ENCODE results near the gene MAPKBP1.

MAPKBP1 gene

DNA sequence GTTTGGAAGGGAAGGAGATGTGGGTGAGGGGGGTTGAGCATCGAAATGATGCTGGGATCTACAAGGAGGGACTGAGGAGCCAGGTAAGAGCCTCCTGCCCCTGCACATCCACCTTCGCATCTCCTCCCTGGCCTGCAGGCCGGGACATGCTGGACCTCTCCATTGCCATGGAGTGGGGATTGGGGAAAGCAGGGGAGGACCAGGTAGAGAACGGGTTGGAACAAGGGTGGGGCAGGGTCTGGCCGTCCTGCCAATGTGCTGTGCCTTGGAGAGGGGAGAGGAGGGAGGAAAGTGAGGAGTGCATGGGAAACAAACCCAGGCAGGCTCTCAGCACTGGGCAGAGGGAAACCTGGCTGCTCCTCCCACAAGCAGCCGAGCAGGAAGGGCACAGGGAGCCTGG, 74.9 kb downstream of the MAPKBP1 start:
- no peak for DNase-seq

DNA sequence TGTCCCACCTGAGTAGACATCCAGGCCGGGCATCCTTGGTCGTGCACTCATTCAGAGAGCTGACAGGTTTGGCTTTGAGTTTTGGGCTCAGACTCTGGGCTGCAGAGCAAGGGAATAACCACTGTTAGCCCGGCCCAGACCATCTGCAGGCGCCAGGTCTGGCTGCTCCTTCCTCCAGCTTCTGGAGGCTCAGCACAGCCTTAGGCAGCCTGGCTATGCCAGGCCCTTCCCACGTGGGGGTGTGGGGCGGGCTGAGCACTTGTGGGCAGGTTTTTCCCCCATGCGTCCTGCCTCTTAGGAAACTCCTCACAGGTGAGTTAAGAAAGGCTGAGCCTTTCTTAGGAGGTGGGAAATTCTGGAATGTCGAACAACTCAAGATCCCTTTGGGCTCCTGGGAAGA, 75.6 kb downstream of the MAPKBP1 start:
- DNase-seq = no peak

DNA sequence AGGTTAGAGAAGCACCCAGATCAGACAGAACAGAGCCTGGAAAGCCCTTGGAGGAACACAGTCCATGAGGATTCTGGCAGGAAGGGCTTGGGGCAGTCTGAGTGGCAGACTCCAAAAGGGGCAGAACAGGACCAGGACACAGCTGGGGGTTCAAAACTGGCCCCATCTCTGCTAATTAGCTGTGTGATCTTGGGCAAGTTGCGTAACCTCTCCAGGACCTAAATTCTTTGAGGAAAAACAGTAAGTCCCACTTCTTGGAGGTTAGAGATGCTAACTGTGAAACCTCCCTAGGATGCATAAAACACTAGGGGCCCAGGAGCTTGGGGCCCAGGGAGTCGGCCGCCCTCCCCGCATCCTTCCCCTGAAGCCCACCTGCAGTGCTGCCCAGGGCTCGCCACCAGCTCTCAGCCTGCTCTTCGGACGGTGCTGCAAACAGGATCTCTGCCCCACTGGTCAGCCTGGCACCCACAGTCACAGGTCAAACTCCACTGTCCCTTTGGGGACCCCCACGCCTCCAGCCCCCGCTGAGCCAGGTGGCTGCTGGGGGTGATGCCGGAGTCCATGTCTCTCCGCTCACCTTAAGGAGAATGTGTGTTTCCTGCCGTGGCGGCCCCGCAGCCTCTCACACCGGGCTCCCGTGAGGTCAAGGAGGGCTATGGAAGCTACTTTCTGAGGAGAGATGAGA, 76.3 kb downstream of the MAPKBP1 start:
- no peak for DNase-seq

DNA sequence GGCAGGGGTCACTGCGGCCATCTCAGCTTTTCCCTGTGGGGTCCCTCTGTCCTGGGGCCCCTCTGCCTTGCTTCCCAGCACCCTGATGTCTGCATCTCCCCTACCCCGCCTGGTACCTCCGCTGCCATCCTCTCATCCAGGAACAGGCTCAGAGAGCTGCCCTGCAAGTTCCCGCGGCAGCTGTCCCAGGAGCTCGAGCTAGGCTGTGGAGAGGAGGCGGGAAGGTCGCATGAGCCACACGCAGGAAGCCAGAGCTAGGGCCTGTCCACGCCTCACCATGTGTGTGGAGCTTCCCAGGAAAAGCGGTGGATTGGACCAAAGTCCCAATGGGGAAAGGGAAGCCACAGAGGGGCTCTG, 76.9 kb downstream of the MAPKBP1 start:
- DNase-seq = no peak

DNA sequence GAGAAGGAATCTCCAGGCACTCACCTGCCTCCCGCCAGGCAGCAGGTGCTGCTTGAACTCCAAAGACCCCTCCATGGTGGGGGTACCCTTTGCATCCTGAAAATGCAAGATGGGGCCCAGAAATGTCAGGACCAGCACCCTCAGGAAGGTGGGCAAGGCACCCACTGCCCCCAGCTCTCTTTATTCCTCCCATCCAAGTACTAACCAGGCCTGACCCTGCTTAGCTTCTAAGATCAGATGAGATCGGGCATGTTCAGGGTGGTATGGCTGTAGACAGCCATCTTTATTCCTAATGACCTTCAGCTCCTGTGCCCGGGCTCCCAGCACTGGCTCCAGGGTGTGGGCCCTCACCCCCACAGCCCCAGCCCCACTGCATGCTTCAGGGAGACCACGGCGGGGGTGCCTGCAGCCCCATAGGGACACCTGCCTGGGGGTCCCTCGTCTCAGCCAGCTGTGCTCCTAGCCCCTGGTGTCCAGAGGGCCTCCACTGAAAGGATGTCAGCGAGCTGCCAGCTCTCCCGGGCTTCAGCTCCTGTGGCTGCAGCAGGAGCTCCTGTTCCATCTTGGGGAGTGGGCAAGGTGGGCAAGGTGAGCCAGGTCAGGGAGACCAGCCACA, 77.6 kb downstream of the MAPKBP1 start:
- no peak for DNase-seq

DNA sequence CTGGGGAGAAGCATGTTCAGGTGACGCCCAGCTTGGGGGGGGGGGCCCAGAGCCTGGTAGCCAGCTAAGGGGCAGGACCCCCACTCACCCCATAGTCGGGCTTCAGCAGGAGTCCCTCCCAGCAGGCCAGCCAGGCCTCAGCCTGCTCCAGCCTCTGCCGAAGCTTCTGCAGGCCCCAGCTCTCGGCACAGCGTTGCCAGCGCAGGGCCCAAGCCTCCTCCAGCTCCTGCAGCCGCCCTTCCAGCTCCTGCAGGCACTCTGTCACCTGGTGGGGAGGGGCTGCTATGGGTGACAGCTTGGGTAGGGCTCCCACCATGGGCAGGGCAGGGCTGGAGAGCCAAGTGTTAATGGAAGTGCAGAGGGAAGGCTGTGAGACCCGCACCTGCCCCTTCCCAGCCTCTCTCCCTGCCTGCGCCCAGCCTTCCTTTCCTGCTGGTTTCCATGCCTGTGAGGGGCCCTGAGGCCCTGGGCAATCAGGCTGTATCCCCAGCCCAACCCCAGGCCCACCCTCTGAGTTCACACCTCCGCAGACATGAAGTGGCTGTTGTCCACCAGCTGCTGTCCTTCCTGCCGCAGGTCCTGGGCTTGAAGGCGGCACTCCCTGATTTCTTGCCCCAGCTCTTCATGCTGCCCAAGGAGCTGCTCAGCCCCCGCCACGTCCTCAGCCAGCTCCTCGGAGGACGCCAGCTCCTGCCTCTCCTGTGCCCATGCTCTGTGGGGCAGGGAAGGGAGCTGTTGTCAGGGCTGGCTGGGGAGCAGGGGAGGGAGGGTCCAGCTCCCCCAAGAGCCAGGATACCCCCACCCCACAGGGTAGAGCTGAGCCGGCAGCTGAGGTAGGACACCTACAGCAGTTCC, 78.7 kb downstream of the MAPKBP1 start:
- no peak for DNase-seq

DNA sequence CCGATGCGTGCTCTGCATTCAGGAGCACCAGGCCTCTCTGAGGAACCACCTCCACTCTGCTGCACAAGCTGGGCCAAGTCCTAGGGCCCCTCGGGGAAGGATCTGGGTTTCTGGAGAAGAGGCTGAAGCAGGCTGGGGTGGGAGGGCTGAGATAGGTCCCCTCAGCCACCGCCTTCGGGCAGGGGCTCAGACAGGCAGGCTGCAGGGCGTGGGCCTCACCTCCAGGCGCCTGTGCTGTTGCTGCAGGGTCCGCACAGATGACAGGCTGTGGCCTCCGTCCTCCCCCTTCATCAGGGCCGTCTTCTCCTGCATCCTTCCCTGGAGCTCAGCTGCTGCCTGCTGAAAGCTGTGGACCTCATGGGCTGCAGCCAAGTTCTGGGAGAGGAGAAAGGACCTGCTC, 79.5 kb downstream of the MAPKBP1 start:
- DNase-seq = no peak

DNA sequence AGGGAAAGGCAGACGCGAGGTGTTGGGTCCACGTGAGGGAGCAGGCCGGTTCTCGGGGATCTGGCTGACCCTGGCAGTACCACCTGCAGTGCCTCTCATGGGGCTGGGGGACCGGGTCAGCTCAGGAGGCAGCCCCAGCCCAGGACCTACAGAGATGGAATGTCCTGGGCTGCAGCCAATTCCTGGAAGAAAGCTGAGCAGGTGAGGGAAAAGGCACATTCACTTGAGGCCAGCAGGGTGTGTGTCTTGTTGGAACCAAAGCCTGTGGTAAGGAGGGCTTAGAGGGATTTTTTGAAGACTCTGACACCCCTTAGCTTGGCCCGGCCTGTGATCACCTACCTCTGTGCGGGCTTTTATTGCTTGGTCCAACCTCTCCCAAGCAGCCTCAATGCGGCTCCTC, 80.2 kb downstream of the MAPKBP1 start:
- no peak for DNase-seq

DNA sequence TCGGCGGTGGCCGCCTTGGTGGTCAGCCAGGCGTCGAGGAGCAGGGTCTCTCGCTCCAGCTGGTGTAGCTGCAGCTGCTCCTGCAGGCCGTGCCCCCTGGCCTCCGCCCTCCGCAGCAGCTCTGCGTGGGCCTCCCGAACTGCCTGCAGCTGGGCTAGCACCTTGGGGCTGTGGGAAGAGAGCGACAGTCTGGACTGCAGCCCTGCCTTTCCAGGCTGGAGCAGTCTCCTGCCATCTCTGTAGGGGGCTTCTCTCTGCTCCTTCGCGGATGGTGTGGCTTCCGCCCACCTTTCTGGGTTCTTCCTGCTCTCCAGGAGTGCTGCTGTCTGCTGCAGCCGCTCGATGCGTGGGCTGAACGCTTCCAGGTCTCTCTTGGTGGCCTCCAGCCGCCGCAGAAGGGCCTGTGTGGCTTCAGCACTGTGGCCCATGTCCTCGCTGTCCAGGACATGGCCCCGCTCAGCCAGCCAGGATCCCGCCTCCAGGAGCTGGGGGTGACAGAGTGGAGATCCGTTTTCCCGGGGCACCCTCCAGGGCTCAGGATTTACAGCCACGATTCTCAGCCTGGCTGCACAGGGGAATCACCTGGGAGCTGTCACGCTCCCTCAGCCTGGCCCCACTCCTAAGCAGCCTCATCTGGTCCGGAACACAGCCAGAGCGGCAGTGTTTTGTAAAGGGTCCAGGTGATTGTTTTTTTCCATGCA, 81.1 kb downstream of the MAPKBP1 start:
- no peak for DNase-seq

DNA sequence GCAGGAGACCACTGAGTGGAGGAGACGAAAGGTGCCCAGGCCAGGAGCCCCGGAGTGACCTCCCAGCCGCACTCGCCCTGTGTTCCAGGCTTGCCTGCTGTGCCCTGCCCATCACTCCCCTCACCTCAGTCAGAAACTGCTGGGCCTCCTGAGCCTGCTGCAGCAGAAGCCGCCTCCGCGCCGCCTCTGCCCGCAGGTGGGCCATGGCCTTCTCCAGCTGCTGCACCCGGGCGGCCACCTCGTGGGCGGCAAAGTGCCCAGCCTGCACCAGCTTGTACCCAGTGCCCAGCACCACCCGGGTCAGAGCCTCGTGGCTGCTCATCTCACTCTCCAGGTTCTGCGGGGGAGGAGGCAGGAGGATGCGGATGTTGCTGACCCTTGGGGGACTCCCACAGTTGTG, 82.0 kb downstream of the MAPKBP1 start:
- no peak for DNase-seq

DNA sequence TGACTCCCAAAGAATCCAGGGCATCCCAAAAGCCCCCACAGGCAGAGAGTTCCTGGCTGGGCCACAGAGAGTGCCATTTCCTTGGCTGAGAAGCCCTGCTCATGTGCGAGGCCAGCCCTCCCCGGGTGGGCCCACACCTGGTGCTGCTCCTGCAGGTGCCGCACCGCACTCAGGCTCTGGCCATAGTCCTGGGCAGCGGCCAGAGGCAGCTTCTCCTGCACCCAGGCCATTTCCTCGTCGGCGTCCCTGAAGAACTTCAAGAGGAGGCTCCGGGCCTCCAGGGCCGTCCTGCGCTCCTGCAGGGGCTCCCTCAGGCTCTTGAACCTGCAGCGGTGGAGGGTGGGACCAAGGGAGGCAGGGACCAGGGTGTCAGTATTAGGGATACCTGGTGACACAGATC, 82.4 kb downstream of the MAPKBP1 start:
- no peak for DNase-seq

DNA sequence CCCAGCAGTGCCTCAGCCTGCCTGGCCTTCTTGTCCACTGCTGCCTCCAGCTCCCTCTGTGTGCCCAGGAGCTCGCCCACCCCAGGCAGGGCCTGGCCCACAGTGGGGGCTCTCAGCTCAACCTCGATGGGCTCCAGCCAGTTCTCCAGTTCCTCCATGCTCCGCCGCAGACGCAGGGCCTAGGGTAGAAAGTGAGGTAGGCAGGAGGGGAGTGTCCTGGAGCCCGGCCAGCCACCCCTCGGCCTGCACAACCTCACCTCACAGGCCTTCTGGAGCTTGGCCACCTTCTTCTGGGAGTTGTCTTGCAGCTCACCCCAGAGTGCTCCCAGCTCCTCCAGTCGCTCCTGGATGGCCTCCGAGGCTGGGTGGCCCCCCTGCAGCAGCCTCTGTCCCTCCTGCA, 83.0 kb downstream of the MAPKBP1 start:
- DNase-seq = no peak

DNA sequence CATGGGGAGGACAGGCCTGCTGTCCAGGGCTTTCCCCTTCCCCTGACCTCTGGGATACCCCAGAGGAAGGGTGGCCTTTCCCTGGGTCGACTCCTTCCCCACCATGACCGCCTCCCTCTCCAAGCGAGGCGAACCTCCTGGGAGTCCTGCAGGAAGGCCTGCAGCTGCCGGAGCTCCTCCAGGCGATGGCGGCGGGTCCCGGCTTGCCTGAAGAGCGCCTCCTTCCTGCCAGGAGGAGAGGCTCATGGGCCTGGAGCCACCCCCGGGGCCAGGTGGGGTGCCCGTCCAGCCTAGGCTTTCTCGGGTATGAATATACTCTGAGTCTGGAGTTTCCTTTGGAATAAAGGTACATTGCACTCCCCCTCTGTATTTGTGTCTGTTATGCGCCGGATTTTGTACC, 84.5 kb downstream of the MAPKBP1 start:
- DNase-seq = no peak

DNA sequence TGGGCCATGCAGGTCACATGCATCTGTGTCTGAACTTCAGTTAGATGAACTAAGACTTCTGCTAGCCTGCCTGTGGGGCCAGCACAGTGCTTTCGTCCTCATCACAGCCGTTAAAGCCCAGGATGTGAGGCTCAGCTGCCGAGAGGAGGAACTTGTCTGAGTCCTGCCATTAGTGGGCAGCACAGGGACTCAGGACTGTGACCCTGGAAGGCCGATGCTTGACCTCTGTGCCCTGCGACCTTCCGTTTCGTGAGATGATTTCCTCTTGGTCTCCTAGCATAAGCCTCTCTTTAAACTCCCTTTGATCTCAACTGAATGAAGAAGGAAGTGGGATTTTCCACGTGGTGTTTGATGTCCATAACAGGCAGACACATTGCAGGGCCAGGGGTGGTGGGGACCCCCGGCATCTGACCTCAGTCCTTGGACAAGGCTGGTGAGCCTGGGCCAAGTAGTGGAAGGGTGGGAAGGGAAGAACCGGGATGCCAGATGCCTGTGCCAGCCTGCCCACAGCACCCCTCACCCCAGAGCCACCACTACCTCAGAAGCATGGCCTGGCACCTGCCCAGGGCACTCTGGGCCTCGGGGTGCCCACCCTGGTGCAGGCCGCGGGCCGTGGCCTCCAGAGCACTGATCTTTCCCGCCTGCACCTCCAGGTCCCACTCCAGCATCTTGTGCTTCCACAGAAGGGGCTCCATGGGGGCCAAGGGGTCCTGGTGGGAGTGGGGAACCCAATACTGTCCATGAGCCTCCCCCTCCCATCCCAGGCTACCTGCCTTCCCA, 86.0 kb downstream of the MAPKBP1 start:
- DNase-seq = no peak

DNA sequence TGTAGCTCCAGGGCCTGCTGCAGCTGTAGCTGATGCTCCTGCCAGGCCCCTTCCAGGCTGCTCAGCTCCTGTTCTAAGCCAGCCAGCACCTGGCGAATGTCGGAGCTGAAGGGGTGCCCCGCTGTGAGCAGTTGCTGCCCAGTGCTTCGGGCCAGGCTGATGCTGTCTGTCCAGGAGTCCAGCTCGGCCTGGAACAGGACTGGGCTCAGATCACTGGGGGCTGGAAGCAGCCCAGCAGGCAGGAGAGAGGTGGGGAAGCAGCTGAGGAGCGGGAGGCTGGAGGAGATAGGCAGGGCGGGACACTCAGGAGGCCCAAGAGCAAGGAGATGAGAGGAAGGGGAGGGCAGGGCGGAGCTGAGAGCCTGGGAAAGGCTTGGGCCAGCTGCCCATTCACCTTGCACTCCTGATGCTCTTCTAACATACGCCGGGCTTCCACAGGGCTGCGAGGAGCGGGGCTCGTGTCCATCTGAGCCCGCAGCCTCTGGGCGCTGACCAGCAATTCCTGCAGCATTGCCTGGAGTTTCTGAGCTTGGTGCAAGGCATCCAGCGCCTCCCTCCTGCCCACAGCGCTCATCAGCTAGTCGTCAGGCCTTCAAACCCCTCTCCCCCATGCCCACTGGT, 87.6 kb downstream of the MAPKBP1 start:
- DNase-seq = no peak

DNA sequence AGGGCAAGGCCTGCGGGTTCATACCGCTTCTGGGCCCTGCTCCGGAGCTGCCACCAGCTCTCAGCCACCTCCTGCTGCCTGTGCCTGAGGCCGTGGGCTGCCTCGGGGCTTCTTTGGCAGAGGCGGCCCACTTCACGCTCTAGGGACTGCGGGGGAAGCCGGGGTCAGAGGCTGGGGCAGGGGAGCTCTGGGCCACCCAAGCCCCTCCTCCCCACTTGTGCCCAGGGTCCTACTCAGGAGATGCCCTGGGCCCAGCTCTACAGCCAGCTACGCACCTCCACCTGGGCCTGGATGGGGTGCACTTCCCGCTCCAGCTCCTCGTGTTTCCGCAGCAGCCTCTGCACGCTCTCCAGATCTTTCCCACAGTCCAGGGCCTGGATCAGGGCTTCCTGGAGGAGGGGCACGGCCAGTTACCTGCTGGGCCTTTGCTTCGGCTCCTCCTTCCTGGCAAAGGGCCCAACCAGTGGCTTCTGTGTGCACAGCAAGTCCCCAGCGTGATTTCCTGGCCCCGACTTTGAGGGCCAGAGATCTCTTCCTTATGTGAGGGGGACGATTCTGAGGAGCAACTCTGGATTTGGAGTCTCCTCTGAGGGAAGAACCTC, 88.3 kb downstream of the MAPKBP1 start:
- DNase-seq = no peak

DNA sequence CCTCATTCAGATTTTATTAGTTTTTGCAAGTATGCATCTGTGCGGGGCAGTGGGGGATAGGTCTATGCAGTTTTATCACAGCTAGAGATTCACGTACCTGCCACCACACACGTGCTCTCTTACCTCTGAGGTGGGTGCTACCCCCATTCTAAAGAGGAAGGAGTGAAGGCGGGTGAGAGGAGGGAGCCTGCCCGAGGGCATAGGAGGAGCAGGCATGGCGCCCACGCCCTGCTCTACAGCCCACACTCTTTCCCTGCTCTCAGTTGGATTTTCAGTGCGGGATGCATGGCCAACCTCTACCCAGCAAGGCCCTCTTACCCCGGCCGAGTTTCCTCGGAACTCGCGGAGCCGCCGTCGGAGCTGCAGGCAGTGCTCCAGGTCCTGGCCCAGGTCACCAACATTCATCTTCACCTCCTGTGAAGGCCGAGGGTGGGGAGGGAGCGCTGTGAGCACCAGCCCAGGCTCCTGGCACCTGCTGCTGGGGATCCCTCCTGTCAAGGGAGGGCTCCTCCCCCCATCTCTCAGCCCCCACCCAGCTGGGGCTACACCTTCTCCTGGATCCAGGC, 91.3 kb downstream of the MAPKBP1 start:
- DNase-seq = no peak

DNA sequence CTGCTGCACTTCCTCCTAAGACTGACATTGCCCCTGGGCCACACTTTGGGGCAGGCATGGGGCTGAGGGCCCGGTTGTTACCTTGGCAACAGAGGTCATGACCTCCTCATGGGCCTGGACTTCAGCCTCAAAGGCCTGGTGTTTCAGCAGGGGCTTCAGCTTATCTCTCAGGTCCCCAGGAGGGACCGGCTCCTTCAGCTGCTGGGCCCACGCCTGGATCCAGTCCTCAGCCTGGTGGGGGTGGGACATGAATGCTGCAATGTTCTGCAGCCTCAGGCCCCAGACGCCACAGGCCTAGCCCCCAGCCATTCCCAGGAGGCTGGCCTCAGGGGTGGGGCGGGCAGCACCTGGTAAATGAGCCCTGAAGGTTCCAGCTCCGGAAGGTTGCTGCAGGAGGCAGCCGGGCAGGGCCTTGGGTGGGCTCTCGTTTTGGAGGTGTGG, 92.0 kb downstream of the MAPKBP1 start:
- DNase-seq = no peak

DNA sequence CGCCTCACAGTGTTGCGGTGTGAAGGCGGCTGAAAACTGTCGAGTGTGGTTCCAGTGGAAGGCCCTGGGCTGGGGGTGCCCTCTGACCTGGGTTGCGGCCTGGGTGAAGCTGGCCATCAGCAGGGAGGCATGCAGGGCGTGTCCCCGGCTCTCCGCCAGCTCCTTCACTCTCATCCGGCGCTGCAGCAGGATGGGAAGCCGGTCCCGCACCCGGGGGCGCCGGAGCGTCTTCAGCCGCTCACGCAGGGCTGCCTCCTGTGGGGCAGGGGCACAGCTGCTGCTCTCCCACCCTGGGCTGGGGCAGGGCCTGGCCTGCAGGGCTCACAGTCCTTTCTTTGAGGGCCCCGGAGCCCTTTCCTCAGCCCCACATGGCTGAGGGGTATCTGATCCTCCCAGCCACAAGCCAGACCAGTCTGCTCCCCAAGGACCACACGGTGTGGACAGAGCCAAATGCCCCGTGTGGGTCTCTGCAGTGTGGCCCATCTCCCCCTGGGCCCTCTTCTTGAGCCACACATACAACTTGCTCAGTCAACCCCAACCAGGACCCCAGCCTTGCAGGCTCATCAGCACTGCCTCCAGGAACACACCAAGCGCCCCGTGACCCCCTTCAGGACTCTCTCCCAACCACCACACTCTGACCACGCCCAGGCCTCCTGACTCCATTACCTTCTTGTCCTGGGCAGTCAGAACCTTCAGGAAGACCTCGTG, 92.7 kb downstream of the MAPKBP1 start:
- no peak for DNase-seq

DNA sequence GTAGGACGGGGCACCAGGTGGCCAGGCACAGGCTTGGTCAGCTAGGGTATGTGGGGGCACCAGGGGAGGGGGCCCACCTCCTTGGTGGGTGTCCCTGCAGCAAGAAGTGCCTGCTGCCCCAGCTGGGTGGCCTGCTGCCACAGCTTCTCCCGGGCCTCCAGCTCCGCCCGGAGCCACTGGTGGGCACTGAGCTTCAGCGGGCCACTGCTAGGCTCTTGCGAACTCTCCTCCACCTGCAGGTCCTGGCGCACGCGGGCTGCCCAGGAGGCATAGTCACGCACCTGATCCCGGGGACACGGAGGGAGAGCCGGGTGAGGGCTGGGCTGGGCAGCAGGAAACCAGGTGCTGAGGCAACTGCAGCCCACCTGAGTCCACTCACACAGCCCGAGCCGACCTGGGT, 94.0 kb downstream of the MAPKBP1 start:
- DNase-seq = no peak
